Activated T-cell treated with anti-CD3 and anti-CD28 coated beads for 1 hour (primary cell): Measurements from ENCODE around the gene SPAG8.

Source experiments
- DNase-seq: peaks from one replicate; pipeline ENCODE4 v3.0.0-alpha.2; 2020; ENCODE audit warnings: low read depth

Gene SPAG8

DNA sequence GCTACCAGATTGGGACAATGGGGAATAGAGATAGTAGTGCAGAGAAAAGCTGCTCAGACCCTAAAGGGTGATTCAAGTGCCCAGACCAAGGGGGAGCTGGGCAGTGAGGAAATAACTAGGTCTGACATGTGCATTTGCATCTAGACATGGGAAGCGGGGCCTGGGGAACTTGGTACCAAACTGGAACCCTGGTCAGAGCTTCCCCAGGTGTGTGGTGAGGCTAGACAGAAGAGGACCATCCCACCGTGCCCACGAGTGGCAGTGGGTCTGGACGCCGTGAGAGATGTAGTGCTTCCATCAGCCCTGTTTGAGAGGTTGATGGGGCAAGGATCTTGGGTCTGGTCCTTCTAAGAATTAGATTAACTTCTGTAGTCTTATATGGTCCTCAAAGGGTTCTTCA lies 24.5 kb upstream of the SPAG8 start:
- DNase-seq = no peak

DNA sequence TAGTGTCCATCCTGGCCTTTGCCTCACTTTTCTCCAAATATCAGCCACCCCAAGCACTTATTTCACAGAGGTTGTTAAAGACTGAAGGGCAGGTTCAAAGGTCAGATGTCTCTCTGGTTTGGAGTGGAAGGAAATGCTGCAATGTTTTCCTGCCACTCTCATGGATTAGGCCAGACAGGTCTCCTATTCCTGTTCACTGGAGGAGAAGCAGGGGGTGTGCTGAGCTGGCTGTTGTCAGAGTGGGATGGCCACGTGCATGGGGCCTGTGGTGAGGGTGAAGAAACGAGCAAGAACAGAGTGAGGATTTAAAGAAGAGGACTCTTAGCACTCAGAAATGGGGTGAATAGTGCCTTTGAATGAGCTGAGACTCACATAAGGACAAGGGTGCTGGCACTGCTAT lies 23.7 kb upstream of the SPAG8 start:
- DNase-seq = no peak

DNA sequence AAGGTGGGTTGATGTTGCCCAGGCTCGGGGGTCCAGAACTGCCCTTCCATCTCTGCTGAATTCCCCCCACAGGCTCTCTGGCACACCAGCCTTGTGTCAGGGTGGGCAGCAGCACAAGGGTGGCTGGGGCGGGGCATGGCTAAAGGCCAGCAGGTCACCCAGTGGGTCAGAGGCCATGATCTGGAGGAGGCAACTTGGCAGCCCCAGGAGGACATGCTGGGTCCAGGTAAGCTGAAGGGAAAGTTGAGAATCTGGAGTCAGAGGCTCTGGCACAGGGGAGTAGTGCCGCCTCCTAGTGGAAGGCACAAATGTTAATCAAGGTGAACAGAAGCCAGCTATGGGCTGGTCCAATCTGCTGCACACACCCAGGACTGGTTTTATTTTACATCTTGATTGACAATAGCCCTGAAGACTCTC lies 23.2 kb upstream of the SPAG8 start:
- DNase-seq = no peak

DNA sequence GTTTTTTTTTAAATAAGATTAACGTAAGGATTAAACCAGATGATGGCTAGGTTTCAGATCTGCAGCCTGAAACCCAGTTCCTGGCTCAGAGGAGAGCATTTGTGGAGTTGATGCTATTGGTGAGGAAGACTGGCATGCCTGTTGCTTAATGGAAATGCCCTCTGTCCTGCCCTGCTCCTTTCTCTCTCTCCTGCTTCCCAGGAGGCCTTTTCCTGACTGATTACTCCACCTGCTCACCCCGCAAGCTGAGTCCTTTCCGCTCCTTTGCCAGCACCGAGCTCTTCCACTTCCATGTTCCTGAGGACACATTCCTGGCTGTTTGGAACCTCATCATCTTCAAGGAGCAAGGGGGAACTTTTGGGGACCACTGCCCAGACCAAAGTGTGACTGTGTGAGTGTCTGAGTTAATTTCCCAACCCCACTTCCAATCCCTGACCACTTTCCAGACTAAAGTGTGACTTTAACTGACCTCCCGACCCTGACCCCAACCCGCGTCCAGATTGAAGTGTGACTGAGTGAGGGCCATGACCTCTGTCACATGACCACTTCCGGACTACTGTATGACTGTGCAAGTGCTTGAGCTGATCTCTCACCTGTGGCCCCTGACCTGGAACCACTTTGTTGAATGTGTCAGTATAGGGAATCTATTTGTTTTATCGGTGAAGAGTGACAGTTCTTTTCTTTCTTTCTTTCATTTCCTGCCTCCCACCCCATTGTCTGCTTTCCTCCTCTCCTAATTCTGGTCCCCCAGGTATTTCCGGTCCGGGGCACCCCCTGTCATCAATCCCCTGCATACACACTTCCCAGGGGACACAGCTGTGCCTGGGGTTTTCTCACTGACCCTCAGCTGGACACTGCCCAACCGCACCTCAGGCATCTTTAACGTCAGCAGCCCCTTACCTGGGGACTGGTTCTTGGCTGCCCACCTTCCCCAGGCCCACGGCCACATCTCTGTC lies 22.5 kb upstream of the SPAG8 start:
- DNase-seq = no peak

DNA sequence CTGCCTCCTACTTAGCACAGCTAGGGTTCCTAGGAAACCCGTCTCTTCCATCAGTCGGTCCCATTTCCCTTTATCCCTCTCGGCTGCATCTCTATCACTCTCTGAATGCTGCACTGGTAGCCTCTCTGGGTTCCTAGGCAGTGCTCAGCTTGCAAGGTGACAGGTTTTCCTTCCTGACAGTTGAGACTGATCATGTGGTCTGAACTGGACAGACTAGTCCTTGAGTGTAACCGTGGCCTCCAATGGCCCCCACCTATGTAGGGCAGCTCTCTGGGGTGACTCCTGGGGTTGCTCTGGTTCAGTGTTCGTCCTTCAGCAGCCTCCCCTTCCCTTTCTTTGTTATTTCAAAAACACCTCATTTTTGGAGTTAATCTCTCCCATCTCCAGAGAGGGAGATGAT lies 20.8 kb upstream of the SPAG8 start:
- no peak for DNase-seq

DNA sequence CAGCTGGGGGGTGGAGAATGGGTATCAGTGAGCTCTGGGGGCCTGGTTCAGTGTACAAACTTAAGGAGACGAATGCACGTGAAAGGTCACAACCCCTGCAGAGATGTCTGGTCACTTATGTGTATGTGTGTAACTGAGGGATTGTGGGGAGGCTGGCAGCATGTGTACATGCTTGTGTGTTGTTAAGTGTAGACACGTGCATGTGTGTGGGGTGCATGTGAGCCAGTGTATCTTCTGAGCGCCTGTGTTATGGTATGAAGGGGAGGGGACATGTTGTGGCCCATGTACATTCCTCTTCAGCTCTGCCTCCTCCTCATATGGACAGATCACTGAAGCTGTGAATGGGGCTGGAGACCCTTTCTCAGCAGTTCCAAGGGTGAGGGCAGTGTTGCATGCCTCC lies 19.0 kb upstream of the SPAG8 start:
- no peak for DNase-seq

DNA sequence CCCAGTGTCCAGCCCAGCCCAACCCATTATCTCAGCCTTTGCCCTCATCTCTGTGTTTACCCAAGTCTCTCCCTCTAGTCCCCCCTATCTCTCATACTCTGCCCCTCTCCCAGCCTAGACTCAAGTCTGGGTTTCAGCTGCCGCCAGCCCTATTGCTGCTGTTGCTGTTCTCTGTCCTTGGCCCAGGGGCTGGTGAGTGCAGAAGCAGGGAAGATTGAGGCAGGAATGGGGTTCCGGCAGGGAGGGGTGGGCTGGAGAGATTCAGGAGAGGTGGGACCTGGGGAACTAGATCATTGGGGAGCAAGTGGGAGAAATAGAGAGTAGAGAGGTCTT lies 17.7 kb upstream of the SPAG8 start:
- DNase-seq = no peak

DNA sequence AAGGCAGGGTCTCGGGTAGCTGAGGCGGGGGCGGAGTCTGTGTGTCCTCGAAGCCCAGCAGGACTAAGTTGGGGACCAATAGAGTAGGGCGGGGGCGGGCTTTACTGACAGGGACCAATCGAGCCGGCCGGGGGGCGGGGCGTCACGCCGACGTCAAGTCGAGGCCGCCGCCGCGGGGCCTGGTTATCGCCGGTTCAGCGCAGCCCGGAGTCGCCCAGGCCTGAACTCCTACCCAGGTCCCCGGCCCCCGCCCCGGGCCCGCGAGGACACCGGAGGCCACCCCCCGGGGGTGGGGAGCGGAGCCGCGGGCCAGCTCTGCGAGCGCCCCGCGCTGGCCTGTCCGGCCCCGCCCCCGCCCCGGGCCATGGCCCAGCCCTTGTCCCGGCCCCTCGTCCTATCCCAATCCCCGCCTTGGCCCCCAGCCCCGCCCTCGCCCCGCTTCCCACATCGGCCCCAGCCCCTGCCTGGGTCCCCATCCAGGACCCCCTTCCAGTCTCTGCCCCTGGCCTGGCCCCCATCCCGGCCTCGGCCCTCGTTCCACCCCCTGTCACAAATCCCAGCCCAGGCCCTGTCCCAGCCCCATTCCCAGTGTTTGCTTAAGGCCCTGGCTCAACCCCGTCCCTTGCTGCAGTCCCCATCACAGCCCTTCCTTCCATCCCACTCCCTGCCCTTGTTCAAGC lies 17.2 kb upstream of the SPAG8 start, which contains the start of gene TMEM8B:
TMEM8B (plus strand) TSS at position 145 of the 680 bp plus-strand sequence; CDS start at position 365, 220 bp downstream.
- DNase-seq = peak; percentile 95

DNA sequence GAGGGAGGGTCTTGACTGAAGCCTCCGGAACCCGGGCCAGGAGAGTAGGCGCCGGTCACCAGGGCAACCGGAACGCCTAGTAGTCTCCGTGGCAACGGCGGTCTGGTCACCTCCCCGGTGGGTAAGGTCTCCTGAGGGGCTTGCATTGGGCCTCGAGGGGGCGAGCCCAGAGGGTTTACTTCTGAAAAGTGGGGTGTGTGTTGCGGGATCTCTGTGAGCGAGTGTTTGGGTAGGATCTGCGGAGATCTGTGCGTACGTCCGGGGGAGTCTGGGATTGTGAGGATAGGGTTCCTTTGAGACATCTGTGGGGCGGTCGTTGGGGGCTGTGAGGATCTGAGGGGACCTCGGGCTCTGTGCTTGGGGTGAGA lies 16.6 kb upstream of the SPAG8 start, which contains the start of gene FAM221B:
FAM221B (minus strand) TSS at position 17 of the 368 bp plus-strand sequence. CDS start 2,571 bp downstream, outside the sequence.
- no peak for DNase-seq

DNA sequence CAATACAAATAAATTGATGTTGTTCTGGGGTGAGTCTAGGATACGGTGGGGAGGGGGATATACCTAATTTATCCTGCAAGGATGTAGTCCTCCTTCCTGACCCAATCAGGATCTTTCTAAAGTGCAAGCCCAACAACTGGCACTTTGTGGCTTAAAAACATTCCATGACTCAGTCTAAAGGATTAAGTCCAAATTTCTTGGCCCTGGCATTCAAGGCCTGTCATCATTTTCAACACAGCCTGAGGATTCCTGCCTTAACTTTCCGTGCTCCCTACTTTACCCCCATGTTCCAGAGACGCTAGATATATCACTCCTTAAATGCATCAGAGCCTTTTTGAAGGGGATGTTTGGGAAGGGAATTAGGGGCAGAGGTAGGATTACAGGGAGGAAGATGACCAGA lies 15.4 kb upstream of the SPAG8 start:
- DNase-seq = no peak

DNA sequence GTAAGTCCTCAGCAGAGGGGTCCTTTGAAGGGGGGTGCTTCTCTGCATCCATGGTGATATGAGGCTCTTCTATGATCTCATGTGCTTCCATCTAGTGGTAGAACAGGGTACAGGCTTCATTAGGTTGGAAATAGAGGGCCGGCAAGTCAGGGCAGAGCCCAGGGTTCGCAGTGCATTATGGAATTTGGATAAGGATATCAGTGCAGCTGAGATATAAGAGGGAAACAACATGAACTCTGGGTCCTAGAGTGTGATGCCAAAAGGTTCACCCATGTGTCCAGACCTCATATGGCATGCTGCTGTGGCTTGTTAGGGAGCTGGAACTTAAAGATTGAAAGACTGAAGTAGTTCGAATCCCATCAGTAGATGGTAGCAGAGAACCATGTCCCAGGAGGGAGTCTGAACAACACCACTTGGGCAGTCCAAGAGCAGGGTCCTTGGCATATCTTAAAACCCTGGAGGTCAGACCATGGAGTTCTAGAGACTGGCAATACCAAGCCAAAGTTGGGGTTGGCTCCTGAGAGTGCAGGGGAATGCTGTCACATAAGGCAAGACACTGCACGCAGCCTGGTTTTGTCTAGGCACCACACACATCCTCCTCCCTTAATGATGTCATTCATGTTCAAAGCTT lies 14.1 kb upstream of the SPAG8 start:
- no peak for DNase-seq

DNA sequence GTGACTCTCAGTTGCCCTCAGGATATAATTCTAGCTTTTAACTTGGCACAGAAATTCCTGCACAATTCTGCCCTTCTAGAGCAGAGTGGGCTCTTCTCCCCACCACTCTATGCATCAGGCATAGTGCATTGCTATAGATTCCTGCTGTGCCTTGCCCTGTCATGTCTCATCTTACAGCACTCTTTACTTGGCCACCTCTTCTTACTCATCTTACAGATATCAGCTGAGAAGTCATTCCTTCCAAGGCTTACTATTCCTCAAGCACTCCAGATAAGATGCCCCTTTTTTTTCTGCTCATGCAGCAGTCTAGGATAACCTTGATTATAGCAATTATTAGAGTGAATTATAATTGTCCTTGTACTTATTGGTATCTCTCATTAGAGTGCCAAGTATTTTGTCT lies 10.9 kb upstream of the SPAG8 start:
- no peak for DNase-seq

DNA sequence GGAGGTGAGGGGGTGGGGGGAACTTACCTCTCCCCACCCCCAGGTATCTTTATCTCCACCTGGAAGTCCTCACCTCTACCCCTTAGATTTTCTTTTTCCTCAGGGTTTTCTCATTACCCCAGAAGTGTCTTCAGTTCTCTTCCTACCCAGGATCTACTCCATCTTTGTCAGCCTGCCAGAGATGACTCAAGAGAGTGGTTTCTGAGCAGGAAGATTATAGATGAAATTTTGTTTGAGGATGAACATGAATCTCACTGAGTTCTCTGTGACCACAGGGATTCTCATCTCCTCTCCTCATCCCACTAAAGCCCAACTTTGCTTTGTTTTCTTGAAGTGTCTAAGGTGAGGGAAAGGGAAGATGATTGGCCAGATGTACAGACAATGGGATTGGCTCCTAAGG lies 8.0 kb upstream of the SPAG8 start:
- no peak for DNase-seq

DNA sequence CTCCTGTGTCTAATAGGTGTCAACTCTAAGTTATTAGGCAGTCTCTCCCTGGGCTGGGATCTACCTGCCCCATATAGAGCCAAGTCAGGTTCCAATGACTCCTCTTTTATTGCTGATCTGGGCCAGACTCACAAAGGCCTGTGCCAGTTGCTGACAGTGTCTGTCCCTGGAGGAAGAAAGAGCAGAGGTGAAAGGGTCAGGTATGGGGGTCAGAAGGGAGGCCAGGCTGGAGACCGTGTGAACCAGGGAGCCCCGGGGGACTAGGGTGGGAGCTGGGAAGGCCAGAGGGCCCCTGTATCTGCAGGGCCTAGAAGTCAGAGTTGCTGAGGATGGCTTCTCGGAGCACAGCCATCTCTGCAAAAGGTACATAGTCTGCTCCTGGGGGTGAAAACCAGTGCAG lies 6.3 kb upstream of the SPAG8 start:
- no peak for DNase-seq

DNA sequence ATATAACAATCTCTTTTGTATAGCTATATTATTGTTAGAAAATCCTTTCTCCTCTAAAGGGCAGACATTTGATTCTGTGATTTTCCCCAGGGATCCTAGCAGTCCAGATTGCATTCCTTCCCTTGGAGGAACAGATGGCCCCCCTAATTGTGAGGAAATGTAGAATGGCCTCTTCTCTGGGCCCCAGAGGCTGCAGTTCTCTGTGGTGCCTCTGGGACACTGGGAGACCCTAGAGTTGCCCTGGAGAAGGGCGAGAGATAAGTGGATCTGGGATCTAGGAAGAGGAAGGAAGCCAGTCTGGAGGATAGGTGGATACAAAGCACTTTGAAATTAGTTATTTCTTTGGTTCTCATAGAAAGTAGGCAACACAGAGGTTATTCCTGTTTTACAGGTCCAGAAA lies 4.6 kb upstream of the SPAG8 start:
- no peak for DNase-seq

DNA sequence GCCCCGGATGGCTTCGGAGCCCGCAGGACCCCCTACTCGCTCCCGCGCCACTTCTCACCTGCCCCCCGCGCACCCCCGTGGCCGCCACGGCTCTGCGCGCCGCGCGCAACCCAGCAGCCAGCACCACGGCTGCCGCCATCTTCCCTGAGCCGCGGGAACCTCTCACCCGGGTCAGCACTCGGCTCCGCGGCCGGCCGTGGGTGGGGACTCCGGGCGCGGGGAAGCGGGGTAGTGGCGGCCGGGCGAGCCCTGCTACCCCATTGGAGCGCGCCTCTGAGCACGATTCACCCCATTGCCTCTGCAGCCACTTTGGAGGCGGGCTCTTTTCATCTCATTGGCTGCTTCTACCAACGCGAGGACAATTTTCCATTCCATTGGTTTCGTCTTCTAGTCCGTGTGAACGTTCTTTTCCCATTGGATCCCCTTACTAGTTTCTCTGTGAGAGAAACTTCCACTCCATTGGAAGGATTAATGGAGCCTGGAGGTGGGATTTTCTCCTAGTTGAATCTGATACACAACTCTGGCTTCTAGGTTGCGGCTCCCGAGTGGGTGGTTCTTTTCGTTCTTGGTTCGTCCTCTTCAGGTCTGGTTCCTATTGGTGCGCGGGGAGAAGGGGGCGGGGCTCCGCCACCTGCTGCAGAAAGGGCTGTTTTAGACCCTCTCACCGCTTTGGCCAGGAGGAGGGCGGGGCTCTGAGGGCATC lies 2.9 kb upstream of the SPAG8 start, which contains the start of gene HINT2:
HINT2 (minus strand) TSS at position 202 of the 703 bp plus-strand sequence; CDS start at position 139, 63 bp downstream.
- peak; percentile 94 for DNase-seq

DNA sequence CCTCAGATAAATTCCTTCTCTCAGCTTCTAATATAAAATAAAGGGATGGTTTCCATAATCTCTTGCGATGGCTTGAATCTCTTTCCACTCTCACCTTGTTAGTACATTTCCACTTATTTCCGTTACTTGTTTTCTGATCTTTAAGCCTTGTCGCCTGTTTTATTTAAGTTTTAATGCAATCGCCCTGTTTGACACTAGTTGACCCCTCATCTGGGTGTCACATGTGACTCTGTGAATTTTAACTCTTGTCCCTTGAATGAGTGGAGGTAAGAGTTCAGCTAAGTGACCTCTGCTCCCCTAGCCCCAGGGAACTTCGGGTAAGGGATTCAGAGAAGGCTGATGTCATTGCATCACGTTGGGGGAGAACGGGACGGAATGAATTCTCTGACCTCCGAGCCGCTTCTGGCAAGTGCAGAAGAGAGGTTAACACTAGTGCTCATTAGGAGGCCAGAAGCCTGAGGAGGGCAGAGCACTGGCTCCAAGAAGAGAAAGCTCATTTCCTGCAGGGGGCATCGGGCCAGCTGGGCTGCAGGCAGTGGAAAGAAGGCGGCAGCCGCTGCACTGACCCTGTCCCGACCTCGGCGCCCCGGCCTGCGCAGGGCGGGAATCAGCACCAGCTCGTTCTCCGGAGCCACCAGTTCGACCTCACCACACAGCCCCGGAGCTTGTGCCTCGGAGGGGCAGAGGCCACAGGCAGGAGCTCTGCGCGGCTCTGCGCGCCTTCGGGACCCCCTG lies 2.2 kb upstream of the SPAG8 start:
- peak; percentile 22 for DNase-seq

DNA sequence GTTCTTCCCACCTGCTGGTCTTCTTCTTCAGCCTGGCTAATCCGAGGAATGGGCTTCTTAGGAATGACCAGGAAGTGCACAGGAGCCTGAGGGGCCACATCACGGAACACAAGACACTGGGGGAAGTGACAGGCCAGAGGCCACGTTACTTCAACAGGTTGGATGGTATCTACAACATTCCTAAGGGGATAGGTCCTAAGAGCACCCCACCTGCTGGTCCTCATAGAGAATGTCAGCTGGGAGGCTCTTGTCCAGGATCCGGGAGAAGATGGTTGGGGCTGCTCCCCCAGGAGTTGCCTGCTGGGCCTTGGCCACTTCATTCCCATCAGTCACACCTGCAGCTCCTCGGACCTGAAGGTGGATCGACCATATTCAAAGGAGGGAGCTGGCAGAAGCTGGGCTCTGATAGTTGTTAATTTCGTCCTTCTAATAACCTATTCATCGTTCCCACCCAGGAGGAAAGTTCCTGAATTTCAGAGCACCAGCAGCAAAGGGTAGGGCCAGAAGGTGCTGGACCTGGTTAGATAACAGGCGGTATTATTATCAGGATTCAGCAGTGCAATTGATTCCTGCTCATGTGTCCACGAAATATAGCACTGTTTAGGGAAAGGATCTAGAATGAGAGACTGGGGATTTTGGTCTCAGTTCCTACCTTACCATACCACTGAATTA lies 1.5 kb upstream of the SPAG8 start:
- DNase-seq = no peak

DNA sequence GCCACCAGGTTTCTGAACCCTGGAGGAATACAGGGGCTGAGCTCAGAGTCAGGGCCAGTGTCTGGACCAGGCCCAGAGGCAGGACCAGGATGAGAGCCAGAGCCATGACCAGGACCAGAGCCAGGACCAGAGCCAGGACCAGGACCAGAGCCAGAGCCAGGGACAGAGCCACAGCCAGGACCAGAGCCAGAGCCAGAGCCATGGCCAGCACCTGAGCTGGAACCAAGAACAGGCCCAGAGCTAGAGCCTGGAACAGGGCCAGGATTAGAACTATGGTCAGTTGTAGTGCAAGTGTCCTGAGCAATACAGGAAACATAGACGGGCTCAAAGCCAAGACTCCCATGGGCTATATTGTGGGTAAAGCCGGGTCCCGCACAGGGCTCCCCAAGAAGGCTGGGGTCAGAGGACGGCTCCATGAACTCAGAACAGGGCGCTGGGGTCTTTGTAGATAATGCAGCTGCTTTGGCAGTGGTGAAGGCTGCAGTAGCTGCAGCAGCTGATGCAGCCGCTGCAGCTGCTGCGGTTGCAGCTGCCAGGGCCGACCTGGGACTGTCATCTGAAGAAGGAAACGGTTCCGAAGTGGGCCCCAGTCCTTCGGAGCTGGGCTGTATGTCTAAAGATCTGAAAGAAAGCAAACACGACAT lies 559 bp downstream of the SPAG8 start:
- no peak for DNase-seq

DNA sequence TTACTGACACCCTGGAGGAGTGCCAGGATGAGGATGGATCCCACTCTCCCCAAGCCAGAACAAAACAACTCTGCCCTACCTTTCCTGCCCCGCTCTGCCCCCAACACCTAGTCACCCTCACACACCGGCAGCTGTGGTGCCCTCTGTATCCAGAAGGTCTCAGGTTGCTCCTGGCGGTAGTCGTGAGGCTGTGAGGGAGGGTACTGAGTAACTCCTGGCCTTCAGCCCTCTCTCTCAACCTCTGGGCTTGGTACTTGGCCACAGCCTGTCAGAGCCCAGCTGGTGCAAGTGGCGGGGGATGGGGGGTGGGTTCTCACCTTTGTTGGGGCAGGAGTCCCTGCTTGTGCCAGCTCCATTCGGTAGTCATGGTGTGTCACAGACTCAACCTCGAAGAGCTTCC lies 1.9 kb downstream of the SPAG8 start:
- DNase-seq = no peak
